Measurements from ENCODE around the gene LPP.

The LPP gene

DNA sequence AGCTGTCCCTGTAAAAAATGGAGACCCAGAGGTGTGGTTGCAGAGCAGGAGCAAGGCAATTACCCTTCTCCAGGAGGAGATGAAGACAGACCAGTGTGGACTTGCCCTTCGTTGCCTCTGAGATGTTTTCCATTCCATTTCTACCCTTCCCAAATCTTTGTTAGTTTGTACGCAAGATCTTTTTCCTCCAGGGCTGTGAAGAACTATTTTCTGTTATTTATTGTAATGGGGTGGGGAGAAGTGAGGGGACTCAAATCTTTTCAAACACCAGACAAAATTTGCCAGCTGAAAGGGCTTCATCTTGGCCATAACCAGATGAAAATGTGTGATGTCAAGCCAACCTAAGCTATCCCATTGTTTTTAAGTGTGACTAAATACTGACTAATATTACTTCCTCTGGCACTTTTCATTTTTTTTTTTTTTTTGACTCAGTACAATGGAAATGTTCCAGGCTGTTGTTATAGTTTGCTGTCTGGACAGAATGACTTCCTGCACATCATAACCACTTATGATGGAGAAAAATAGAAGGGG, 746.5 kb downstream of the LPP start:
- no peaks in the 10 kb centered on the region for H3K4me1 ChIP-seq (ENCODE audit: control insufficient read depth, insufficient read depth, low read length, poor library complexity, severe bottlenecking)
- H3K4me3 ChIP-seq (ENCODE audit: insufficient read depth, low read depth, low read length, poor library complexity, severe bottlenecking): no peak overlapping the region
- no peaks in the 10 kb centered on the region for H3K27me3 ChIP-seq (replicated peaks; ENCODE audit: control insufficient read depth, insufficient read depth, low read length, poor library complexity, severe bottlenecking)
- DNase-seq: no peak
- H3K36me3 ChIP-seq (ENCODE audit: control insufficient read depth, insufficient read depth, low read length): no peaks in the 10 kb centered on the region
- H3K27ac ChIP-seq (ENCODE audit: insufficient read depth, low read length, poor library complexity, severe bottlenecking): no peak overlapping the region
- no peaks in the 10 kb centered on the region for H3K9me3 ChIP-seq (ENCODE audit: control insufficient read depth, low read length)

DNA sequence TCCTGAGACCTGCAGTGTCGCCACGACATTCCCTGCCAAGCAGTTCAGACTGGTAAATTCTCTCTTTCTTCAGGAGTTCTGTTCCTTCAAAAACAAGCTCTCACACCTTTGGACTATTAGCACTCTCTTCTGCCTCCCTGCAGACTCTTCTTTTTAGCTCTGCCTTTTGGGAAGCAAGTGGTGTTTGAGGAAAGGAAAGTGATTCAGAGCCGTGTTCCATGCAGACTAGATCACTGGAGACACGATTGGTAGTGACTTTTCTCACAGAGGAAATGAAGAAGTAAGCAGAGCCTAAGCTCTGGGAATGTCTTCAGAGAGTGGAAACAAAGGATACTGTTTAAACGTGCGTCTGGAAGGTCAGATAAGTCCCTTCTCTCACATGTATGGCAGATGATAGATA, 747.2 kb downstream of the LPP start:
- H3K4me3 ChIP-seq (ENCODE audit: insufficient read depth, low read depth, low read length, poor library complexity, severe bottlenecking): no peak overlapping the region
- H3K27ac ChIP-seq (ENCODE audit: insufficient read depth, low read length, poor library complexity, severe bottlenecking): no peak overlapping the region
- no peak for DNase-seq
- H3K27me3 ChIP-seq (replicated peaks; ENCODE audit: control insufficient read depth, insufficient read depth, low read length, poor library complexity, severe bottlenecking): no peaks in the 10 kb centered on the region
- no peaks in the 10 kb centered on the region for H3K36me3 ChIP-seq (ENCODE audit: control insufficient read depth, insufficient read depth, low read length)
- no peaks in the 10 kb centered on the region for H3K4me1 ChIP-seq (ENCODE audit: control insufficient read depth, insufficient read depth, low read length, poor library complexity, severe bottlenecking)
- no peaks in the 10 kb centered on the region for H3K9me3 ChIP-seq (ENCODE audit: control insufficient read depth, low read length)

DNA sequence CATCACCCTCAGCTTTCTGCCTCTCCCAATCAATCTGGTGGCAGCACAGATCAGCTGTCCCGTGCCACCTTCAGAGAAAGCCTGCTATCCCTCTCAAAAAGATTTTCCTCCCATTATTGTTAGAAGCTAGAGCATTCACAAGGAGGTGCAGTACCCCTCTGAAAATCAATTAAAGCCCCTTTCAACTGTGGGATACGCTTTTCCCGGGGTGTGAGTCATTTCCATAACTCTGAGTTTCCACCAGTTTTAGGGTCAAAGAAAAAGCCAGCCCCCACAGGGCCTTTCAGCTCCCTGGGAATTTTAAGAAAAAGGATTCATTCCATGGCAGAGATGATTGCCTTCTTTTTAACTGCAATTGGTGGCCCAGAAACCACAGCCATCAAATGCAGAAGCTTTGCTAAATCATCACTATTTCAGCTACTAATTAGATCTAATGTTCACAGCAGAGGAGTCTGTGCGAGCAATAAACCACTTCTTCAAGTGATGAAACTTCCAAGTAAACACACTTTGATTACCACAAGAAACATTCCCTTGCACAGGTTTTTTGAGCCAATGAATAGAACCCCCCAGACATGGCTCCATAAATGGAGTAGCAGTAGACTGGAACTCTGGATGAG, 747.8 kb downstream of the LPP start:
- no peaks in the 10 kb centered on the region for H3K36me3 ChIP-seq (ENCODE audit: control insufficient read depth, insufficient read depth, low read length)
- DNase-seq: no peak
- no peaks in the 10 kb centered on the region for H3K9me3 ChIP-seq (ENCODE audit: control insufficient read depth, low read length)
- H3K4me3 ChIP-seq (ENCODE audit: insufficient read depth, low read depth, low read length, poor library complexity, severe bottlenecking): no peak overlapping the region
- no peak overlapping the region for H3K27ac ChIP-seq (ENCODE audit: insufficient read depth, low read length, poor library complexity, severe bottlenecking)
- H3K4me1 ChIP-seq (ENCODE audit: control insufficient read depth, insufficient read depth, low read length, poor library complexity, severe bottlenecking): no peaks in the 10 kb centered on the region
- no peaks in the 10 kb centered on the region for H3K27me3 ChIP-seq (replicated peaks; ENCODE audit: control insufficient read depth, insufficient read depth, low read length, poor library complexity, severe bottlenecking)

DNA sequence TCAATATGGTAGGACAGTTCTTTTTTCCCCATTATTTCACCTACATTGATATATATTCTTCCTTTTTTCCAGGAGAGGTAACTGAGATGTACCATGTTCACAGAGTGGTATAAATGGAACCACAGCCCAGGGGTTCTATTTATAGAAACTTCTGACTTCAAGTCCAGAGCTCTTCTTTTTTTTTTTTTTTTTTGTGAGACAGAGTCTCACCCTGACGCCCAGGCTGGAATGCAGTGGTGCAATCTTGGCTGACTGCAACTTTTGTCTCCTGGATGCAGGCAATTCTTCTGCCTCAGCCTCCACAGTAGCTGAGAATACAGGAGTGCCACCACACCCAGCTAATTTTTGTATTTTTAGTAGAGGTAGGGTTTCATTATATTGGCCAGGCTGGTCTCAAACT, 750.7 kb downstream of the LPP start:
- no peak for DNase-seq

DNA sequence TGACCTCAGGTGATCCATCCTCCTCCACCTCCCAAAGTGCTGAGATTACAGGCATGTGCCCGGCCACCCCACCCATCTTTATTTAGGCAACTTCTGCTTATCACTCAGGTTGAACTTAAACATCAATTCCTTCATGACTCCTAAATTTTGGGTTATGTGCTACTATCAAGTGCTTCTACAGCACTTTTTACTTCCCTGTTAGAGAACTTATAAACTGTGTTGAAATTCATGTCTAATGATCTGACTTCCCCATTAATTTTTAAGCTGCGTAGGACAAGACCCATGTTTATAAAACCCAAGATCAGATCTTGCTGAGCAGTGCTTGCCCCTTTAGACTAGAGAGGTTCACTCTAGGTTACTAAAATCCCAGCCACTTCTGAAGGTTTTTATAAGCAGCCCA, 751.6 kb downstream of the LPP start:
- no peaks in the 10 kb centered on the region for H3K27me3 ChIP-seq (replicated peaks; ENCODE audit: control insufficient read depth, insufficient read depth, low read length, poor library complexity, severe bottlenecking)
- no peak for DNase-seq
- H3K36me3 ChIP-seq (ENCODE audit: control insufficient read depth, insufficient read depth, low read length): no peaks in the 10 kb centered on the region
- H3K4me3 ChIP-seq (ENCODE audit: insufficient read depth, low read depth, low read length, poor library complexity, severe bottlenecking): no peak overlapping the region
- H3K4me1 ChIP-seq (ENCODE audit: control insufficient read depth, insufficient read depth, low read length, poor library complexity, severe bottlenecking): no peaks in the 10 kb centered on the region
- H3K9me3 ChIP-seq (ENCODE audit: control insufficient read depth, low read length): no peaks in the 10 kb centered on the region
- H3K27ac ChIP-seq (ENCODE audit: insufficient read depth, low read length, poor library complexity, severe bottlenecking): no peak overlapping the region

More for the DNA sequence above, 750.7 kb downstream of the LPP start:
- H3K4me1 ChIP-seq (ENCODE audit: control insufficient read depth, insufficient read depth, low read length, poor library complexity, severe bottlenecking): no peaks in the 10 kb centered on the region
- no peaks in the 10 kb centered on the region for H3K27me3 ChIP-seq (replicated peaks; ENCODE audit: control insufficient read depth, insufficient read depth, low read length, poor library complexity, severe bottlenecking)
- no peaks in the 10 kb centered on the region for H3K9me3 ChIP-seq (ENCODE audit: control insufficient read depth, low read length)
- H3K36me3 ChIP-seq (ENCODE audit: control insufficient read depth, insufficient read depth, low read length): no peaks in the 10 kb centered on the region
- H3K4me3 ChIP-seq (ENCODE audit: insufficient read depth, low read depth, low read length, poor library complexity, severe bottlenecking): no peak overlapping the region
- H3K27ac ChIP-seq (ENCODE audit: insufficient read depth, low read length, poor library complexity, severe bottlenecking): no peak overlapping the region

DNA sequence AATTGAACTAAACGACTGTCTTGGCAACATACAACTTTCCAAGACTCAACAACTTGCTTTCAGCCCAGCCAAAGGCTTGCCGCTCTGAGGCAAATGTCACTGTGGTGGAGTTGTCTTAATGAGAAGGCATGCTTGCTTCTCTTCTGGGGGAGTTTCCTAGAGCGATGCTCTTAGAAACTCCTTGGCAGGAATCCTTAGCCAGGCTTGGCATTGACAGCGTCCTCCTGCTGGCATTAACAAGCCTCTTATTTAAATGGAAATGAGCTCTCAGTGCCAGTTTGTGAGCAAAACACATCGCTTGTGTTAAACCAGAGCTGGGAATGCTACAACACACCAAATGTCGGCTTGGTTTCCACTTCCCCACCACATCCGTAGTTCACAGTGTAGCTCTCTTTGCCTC, 752.3 kb downstream of the LPP start:
- Histone ChIP-seq H3K27me3 (replicated peaks; ENCODE audit: control insufficient read depth, insufficient read depth, low read length, poor library complexity, severe bottlenecking) (no peaks in the 10 kb centered on the region), H3K27ac (ENCODE audit: insufficient read depth, low read length, poor library complexity, severe bottlenecking) (no peak overlapping the region), H3K36me3 (ENCODE audit: control insufficient read depth, insufficient read depth, low read length) (no peaks in the 10 kb centered on the region), H3K4me3 (ENCODE audit: insufficient read depth, low read depth, low read length, poor library complexity, severe bottlenecking) (no peak overlapping the region), H3K4me1 (ENCODE audit: control insufficient read depth, insufficient read depth, low read length, poor library complexity, severe bottlenecking) (no peaks in the 10 kb centered on the region), H3K9me3 (ENCODE audit: control insufficient read depth, low read length) (no peaks in the 10 kb centered on the region)
- no peak for DNase-seq

DNA sequence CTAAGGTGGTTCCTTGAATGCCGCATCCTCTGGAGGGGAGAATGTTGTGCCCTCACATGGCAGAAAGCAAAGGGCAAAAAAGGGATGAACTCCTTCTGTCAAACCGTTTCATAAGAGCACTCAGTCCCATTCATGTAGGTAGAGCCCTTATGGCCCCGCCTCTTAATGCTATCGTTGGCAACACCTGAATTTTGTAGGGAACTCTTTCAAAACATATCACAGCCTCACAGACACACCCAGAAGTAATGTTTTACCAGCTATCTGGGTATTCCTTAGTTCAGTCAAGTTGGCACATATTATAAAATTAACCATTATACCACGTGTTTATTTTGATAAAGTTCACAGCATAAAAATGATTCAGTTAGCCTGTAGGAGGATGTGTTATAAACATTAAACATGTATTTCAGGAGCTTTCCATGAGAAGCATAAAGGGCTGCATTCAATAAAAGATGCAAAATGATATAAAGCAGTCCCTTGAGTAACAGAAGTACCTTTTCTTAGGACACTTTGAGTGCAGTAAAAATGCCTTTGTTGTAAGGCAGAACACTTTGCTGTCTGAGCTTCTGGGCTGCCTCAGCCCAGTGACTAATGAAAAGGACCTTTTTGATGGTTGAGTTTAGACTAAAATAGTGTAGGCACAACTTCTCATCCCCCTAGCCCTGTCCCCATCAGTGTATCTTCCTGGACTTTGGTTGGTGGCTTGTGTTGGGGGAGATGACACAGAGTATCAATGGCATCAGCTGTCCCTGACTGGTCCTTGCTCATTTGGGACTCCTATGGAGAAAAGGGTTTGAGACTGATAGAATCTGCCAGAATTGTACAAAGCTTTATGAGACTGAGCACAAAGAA, 754.3 kb downstream of the LPP start:
- H3K9me3 ChIP-seq (ENCODE audit: control insufficient read depth, low read length): no peaks in the 10 kb centered on the region
- H3K27me3 ChIP-seq (replicated peaks; ENCODE audit: control insufficient read depth, insufficient read depth, low read length, poor library complexity, severe bottlenecking): no peaks in the 10 kb centered on the region
- no peak overlapping the region for H3K4me3 ChIP-seq (ENCODE audit: insufficient read depth, low read depth, low read length, poor library complexity, severe bottlenecking)
- H3K27ac ChIP-seq (ENCODE audit: insufficient read depth, low read length, poor library complexity, severe bottlenecking): no peak overlapping the region
- H3K36me3 ChIP-seq (ENCODE audit: control insufficient read depth, insufficient read depth, low read length): no peaks in the 10 kb centered on the region
- DNase-seq: no peak
- H3K4me1 ChIP-seq (ENCODE audit: control insufficient read depth, insufficient read depth, low read length, poor library complexity, severe bottlenecking): no peaks in the 10 kb centered on the region

DNA sequence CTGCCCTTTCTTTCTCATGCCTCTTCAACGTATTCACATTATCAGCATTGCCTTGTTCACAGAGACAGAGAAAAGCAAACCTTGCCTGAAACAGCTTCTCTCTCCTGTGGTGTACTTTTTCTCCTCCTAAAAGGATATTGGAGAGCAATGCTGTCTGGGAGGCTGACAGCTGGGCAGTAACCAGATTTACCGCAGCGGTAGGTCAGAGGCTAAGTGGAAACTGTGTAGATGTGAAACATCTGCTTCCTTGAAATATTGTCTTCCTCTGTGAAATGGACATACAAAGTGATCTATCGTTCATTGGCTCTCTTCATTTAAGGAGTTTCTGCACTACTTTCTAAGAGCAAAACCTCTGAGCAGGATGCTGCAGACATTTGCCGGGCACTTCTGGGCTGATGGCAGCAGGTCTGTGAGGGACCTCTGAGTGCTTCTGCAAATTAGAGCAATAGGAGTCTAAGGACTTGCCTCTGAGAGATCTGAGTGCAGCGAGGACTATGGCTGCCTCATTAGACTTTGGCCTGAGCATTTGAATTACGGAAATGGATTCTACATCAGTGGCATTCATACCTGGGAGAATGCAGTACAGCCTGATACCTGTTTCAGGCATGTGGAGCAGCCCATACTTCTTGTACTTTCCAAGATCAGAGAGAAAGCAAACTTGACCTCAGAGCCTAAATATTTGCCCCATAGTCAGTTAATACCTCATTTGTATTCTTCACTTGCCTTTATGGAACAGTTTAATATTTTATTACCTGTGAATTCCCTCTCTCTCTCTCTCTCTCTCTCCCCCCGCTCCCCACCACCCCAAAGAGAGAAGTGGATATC, 757.3 kb downstream of the LPP start:
- no peaks in the 10 kb centered on the region for H3K36me3 ChIP-seq (ENCODE audit: control insufficient read depth, insufficient read depth, low read length)
- DNase-seq: no peak
- no peak overlapping the region for H3K4me3 ChIP-seq (ENCODE audit: insufficient read depth, low read depth, low read length, poor library complexity, severe bottlenecking)
- H3K27me3 ChIP-seq (replicated peaks; ENCODE audit: control insufficient read depth, insufficient read depth, low read length, poor library complexity, severe bottlenecking): no peaks in the 10 kb centered on the region
- no peaks in the 10 kb centered on the region for H3K4me1 ChIP-seq (ENCODE audit: control insufficient read depth, insufficient read depth, low read length, poor library complexity, severe bottlenecking)
- H3K27ac ChIP-seq (ENCODE audit: insufficient read depth, low read length, poor library complexity, severe bottlenecking): no peak overlapping the region
- H3K9me3 ChIP-seq (ENCODE audit: control insufficient read depth, low read length): no peaks in the 10 kb centered on the region

DNA sequence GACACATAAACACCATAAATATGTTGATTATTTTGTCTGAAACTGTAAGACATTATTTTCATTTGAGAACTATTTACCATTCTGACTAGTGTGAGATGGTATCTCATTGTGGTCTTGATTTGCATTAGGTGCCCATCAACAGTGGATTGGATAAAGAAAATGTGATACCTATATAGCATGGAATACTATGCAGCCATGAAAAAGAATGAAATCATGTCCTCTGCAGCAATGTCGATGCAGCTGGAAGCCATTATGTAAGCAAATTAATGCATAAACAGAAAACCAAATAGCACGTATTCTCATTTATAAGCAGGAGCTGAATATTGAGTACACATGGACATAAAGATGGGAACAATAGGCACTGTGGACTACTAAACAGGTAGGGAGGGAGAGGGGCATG, 759.1 kb downstream of the LPP start:
- no peak for DNase-seq
- H3K4me1 ChIP-seq (ENCODE audit: control insufficient read depth, insufficient read depth, low read length, poor library complexity, severe bottlenecking): peaks cover 7% of the 10 kb centered on the region
- no peak overlapping the region for H3K4me3 ChIP-seq (ENCODE audit: insufficient read depth, low read depth, low read length, poor library complexity, severe bottlenecking)
- H3K36me3 ChIP-seq (ENCODE audit: control insufficient read depth, insufficient read depth, low read length): no peaks in the 10 kb centered on the region
- no peak overlapping the region for H3K27ac ChIP-seq (ENCODE audit: insufficient read depth, low read length, poor library complexity, severe bottlenecking)
- H3K27me3 ChIP-seq (replicated peaks; ENCODE audit: control insufficient read depth, insufficient read depth, low read length, poor library complexity, severe bottlenecking): no peaks in the 10 kb centered on the region
- H3K9me3 ChIP-seq (ENCODE audit: control insufficient read depth, low read length): no peaks in the 10 kb centered on the region
